Esophagus muscularis mucosa (tissue), 4 donors: ENCODE results near the gene SEPTIN10. TPM values are rescaled to one million over a fixed set of nuclear protein-coding genes. Genes with fewer than 3 reads are reported as not detected.
"Not testable (repeated sequence)": the region's sequence is repeated elsewhere in the genome, so short reads cannot be mapped to it uniquely, and the experiment has no call there.

ENCODE experiments used
- DNase-seq: peaks from one replicate; pipeline ENCODE4 v3.0.0-alpha.2; 2017; ENCODE audit errors: extremely low spot score
- H3K27ac ChIP-seq, 4 donors: fragments of 200-600 bp; sonication (generic); replicated peaks in 1 of 4; 1 replicate in 3 of 4; 2 replicates in 1 of 4; pipeline ENCODE4 v1.5.1; 2016 to 2019; ENCODE audit warnings: mild to moderate bottlenecking in 1 of 4
- H3K27me3 ChIP-seq, 4 donors: fragments of 200-600 bp; sonication (generic); one replicate each; pipeline versions ENCODE4 v1.5.1 to v1.6.0; 2016 to 2019
- H3K36me3 ChIP-seq, 4 donors: fragments of 200-600 bp; sonication (generic); one replicate each; pipeline ENCODE4 v1.5.1; 2016 to 2019
- H3K4me1 ChIP-seq, 4 donors: fragments of 200-600 bp; sonication (generic); one replicate each; pipeline ENCODE4 v1.5.1; 2016 to 2019
- H3K4me3 ChIP-seq, 4 donors: fragments of 200-600 bp; sonication (generic); 1 replicate in 2 of 4; 2 replicates in 2 of 4; pipeline ENCODE4 v1.5.1; 2016 to 2019; ENCODE audit warnings: mild to moderate bottlenecking in 4 of 4, moderate library complexity in 1 of 4
- H3K9me3 ChIP-seq, 4 donors: fragments of 200-600 bp; sonication (generic); 1 replicate in 3 of 4; 2 replicates in 1 of 4; pipeline ENCODE4 v1.5.1; 2016 to 2019
- EP300 ChIP-seq: sonication (generic); formaldehyde crosslinking; IDR thresholded peaks from one replicate; pipeline ENCODE4 v1.6.1; 2017; ENCODE audit warnings: antibody characterized with exemption
- POLR2A ChIP-seq: fragments of 450-650 bp; IDR thresholded peaks from one replicate; pipeline ENCODE4 v1.6.1; 2017; ENCODE audit warnings: antibody characterized with exemption, moderate library complexity, mild to moderate bottlenecking, low read depth
- POLR2AphosphoS5 ChIP-seq, 2 donors: sonication (generic); formaldehyde crosslinking; IDR thresholded peaks; one replicate each; pipeline ENCODE4 v1.6.1; 2017; ENCODE audit warnings: antibody characterized with exemption in 2 of 2
- WGBS: methylation state at CpG from one replicate; pipeline ENCODE4 v1.1.5; 2018; 5-methylcytosine and 5-hydroxymethylcytosine counted together
- intact Hi-C: fragments of 100-400 bp; cut with DNase I; formaldehyde crosslinking; loops from one replicate; pipeline ENCODE4 v1.15.1; 2023
- total RNA-seq, 4 donors: library from RNA; depleted of rRNA; stranded (reverse); fragments of >200 nt; gene quantifications; one replicate each; pipeline versions ENCODE4 v1.1.0 to v1.2.1, GENCODE V29; 2016
- TF ChIP-seq, protein P1 (sequence below), 3 experiments: fragments of 200-600 bp in 2 of 3; fragments of 450-650 bp in 1 of 3; sonication (generic) in 2 of 3; IDR thresholded peaks; one replicate each; pipeline ENCODE4 v1.5.1; 2017 to 2019; ENCODE audit warnings: antibody characterized with exemption in 3 of 3, mild to moderate bottlenecking in 2 of 3, moderate library complexity in 1 of 3

Gene SEPTIN10
- total RNA-seq, 4 donors from 2014 or later: 133 to 203 (median 159) TPM

- TF ChIP-seq EP300: no peak
- no peak for TF ChIP-seq POLR2AphosphoS5 (IDR thresholded peaks at IDR 0.05)
- TF ChIP-seq, protein P1, sequence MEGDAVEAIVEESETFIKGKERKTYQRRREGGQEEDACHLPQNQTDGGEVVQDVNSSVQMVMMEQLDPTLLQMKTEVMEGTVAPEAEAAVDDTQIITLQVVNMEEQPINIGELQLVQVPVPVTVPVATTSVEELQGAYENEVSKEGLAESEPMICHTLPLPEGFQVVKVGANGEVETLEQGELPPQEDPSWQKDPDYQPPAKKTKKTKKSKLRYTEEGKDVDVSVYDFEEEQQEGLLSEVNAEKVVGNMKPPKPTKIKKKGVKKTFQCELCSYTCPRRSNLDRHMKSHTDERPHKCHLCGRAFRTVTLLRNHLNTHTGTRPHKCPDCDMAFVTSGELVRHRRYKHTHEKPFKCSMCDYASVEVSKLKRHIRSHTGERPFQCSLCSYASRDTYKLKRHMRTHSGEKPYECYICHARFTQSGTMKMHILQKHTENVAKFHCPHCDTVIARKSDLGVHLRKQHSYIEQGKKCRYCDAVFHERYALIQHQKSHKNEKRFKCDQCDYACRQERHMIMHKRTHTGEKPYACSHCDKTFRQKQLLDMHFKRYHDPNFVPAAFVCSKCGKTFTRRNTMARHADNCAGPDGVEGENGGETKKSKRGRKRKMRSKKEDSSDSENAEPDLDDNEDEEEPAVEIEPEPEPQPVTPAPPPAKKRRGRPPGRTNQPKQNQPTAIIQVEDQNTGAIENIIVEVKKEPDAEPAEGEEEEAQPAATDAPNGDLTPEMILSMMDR (IDR thresholded peaks at IDR 0.05): no peak
- no peak for TF ChIP-seq POLR2A
- Histone ChIP-seq H3K27me3 (no peaks in the 10 kb centered on the region), H3K27ac (no peak overlapping the region), H3K9me3 (no peaks in the 10 kb centered on the region), H3K4me3 (no peak overlapping the region), H3K4me1 (peaks cover 4 to 9% (median 5%) of the 10 kb centered on the region in 4 donors), H3K36me3 (no peaks in the 10 kb centered on the region)
- intact Hi-C loops: no loop called here
- DNase-seq: no peak
- 71% methylated on average over 8 of the region's 8 CpGs for WGBS
These were observed 75.2 kb downstream of the SEPTIN10 start for GRCh38 chr2:109538546-109538945.

DNA sequence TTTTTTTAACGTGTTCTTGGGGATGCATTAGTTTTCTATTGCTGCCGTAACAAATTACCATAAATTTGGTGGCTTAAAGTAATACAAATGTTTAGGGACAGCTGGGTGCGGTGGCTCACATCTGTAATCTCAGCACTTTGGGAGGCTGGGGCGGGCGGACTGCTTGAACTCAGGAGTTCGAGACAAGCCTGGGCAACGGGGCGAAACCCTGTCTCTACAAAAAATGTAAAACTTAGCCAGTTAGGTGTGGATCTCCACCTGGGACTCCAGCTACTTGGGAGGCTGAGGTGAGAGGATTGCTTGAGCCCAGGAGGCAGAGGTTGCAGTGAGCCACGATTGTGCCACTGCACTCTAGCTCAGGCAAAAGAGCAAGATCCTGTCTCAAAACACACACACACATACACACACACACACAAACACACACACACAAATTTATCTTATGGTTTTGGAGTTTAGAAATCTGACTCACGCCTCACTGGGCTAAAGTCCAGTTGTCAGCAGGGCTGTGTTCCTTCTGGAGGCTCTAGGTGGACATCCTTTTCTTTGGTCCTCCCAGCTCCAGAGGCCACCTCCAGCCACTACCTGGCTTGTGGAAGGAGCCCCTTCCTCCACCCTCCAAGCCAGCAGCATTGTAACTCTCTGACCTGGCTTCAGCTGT lies 76.1 kb downstream of the SEPTIN10 start:
- intact Hi-C loops: no loop called here
- WGBS: 88% methylated on average over 10 of the region's 10 CpGs
- DNase-seq: no peak

DNA sequence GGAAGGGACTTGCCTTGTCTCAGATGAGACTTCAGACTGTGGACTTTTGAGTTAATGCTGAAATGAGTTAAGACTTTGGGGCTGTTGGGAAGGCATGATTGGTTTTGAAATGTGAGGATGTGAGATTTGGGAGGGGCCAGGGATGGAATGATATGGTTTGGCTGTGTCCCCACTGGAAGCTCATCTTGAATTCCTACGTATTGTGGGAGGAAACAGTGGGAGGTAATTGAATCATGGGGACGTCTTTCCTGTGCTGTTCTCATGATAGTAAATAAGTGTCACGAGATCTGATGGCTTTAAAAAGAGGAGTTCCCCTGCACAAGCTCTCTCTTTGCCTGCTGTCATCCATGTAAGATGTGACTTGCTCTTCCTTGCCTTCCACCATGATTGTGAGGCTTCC lies 77.2 kb downstream of the SEPTIN10 start:
- H3K27me3 ChIP-seq, H3K4me3 ChIP-seq, H3K9me3 ChIP-seq, H3K36me3 ChIP-seq, H3K27ac ChIP-seq, DNase-seq, intact Hi-C loops, H3K4me1 ChIP-seq: not testable (repeated sequence)
- WGBS: 72% methylated on average over 3 of the region's 3 CpGs

More for the DNA sequence above, 76.1 kb downstream of the SEPTIN10 start:
- Histone ChIP-seq H3K4me1 (peaks cover 4 to 9% (median 5%) of the 10 kb centered on the region in 4 donors), H3K27me3 (no peaks in the 10 kb centered on the region), H3K9me3 (no peaks in the 10 kb centered on the region), H3K4me3 (no peak overlapping the region), H3K27ac (no peak overlapping the region), H3K36me3 (no peaks in the 10 kb centered on the region)
- TF ChIP-seq EP300 (no peak), POLR2A (no peak), POLR2AphosphoS5 (IDR thresholded peaks at IDR 0.05) (no peak)
- TF ChIP-seq, protein P1 (IDR thresholded peaks at IDR 0.05): no peak

GRCh38 chr2:109535217-109535946 lies 78.4 kb downstream of the SEPTIN10 start:
- TF ChIP-seq POLR2AphosphoS5 (IDR thresholded peaks at IDR 0.05): no peak
- TF ChIP-seq POLR2A: no peak
- intact Hi-C loops: no loop called here
- H3K4me1 ChIP-seq: peaks cover 0 to 8% (median 0%) of the 10 kb centered on the region in 4 donors
- DNase-seq: no peak
- no peaks in the 10 kb centered on the region for H3K9me3 ChIP-seq
- H3K27me3 ChIP-seq: no peaks in the 10 kb centered on the region
- H3K27ac ChIP-seq: no peak overlapping the region
- H3K36me3 ChIP-seq: no peaks in the 10 kb centered on the region
- WGBS: 60% methylated on average over 6 of the region's 6 CpGs
- no peak overlapping the region for H3K4me3 ChIP-seq

- no peaks in the 10 kb centered on the region for H3K9me3 ChIP-seq
- no peak for DNase-seq
- no peak for TF ChIP-seq POLR2AphosphoS5 (IDR thresholded peaks at IDR 0.05)
- TF ChIP-seq, protein P1 (IDR thresholded peaks at IDR 0.05): no peak
- TF ChIP-seq POLR2A: no peak
- WGBS: 87% methylated on average over 7 of the region's 7 CpGs
- H3K36me3 ChIP-seq: no peaks in the 10 kb centered on the region
- peaks cover 0 to 9% (median 3%) of the 10 kb centered on the region in 4 donors for H3K4me1 ChIP-seq
- H3K4me3 ChIP-seq: no peak overlapping the region
- H3K27ac ChIP-seq: no peak overlapping the region
- H3K27me3 ChIP-seq: peaks cover 0 to 9% (median 0%) of the 10 kb centered on the region in 4 donors
- intact Hi-C loops: no loop called here
These were observed 79.9 kb downstream of the SEPTIN10 start for GRCh38 chr2:109533823-109534222.
